ENCODE data around the gene CPEB2. TPM values are rescaled to one million over a fixed set of nuclear protein-coding genes. Genes with fewer than 3 reads are reported as not detected.

CPEB2 gene
- total RNA-seq, 1 experiment from 2014 or later, result 22.1 TPM

- DNase-seq (ENCODE audit: low read depth, low spot score), result no peak
- in situ Hi-C loops (cut with HindIII; ENCODE audit: low pct_unique_long_range_greater_than_20kb, low sequenced_read_pairs), result no loop called here
Measured at GRCh38 chr4:15005474-15006115, 3.3 kb downstream of the CPEB2 start.

GRCh38 chr4:15006416-15007024, 4.2 kb downstream of the CPEB2 start:
- in situ Hi-C loops (cut with HindIII; ENCODE audit: low pct_unique_long_range_greater_than_20kb, low sequenced_read_pairs), result no loop called here
- peak; percentile 50 for DNase-seq (ENCODE audit: low read depth, low spot score)

GRCh38 chr4:15007201-15007600, 4.9 kb downstream of the CPEB2 start:
- in situ Hi-C loops (cut with HindIII; ENCODE audit: low pct_unique_long_range_greater_than_20kb, low sequenced_read_pairs), result no loop called here
- DNase-seq (ENCODE audit: low read depth, low spot score), result peak; percentile 67

GRCh38 chr4:15010038-15010585, 7.8 kb downstream of the CPEB2 start:
- DNase-seq (ENCODE audit: low read depth, low spot score), result peak; percentile 54
- in situ Hi-C loops (cut with HindIII; ENCODE audit: low pct_unique_long_range_greater_than_20kb, low sequenced_read_pairs), result no loop called here

- in situ Hi-C loops (cut with HindIII; ENCODE audit: low pct_unique_long_range_greater_than_20kb, low sequenced_read_pairs), result no loop called here
Measured at GRCh38 chr4:15011166-15011565, 8.9 kb downstream of the CPEB2 start.

GRCh38 chr4:15012017-15012788, 9.9 kb downstream of the CPEB2 start:
- in situ Hi-C loops (cut with HindIII; ENCODE audit: low pct_unique_long_range_greater_than_20kb, low sequenced_read_pairs), result no loop called here
- peak; percentile 58 for DNase-seq (ENCODE audit: low read depth, low spot score)

More at GRCh38 chr4:15011166-15011565, 8.9 kb downstream of the CPEB2 start:
- DNase-seq (ENCODE audit: low read depth, low spot score), result no peak

- in situ Hi-C loops (cut with HindIII; ENCODE audit: low pct_unique_long_range_greater_than_20kb, low sequenced_read_pairs), result no loop called here
- DNase-seq (ENCODE audit: low read depth, low spot score), result peak; percentile 67
Measured at GRCh38 chr4:15013585-15013984, 11.3 kb downstream of the CPEB2 start.

- in situ Hi-C loops (cut with HindIII; ENCODE audit: low pct_unique_long_range_greater_than_20kb, low sequenced_read_pairs), result no loop called here
- DNase-seq (ENCODE audit: low read depth, low spot score), result no peak
Measured at GRCh38 chr4:15015170-15015569, 12.9 kb downstream of the CPEB2 start.

- no peak for DNase-seq (ENCODE audit: low read depth, low spot score)
- in situ Hi-C loops (cut with HindIII; ENCODE audit: low pct_unique_long_range_greater_than_20kb, low sequenced_read_pairs), result no loop called here
Measured at GRCh38 chr4:15018361-15018760, 16.1 kb downstream of the CPEB2 start.

- in situ Hi-C loops (cut with HindIII; ENCODE audit: low pct_unique_long_range_greater_than_20kb, low sequenced_read_pairs), result no loop called here
- DNase-seq (ENCODE audit: low read depth, low spot score), result peak; percentile 68
Measured at GRCh38 chr4:15020502-15021286, 18.4 kb downstream of the CPEB2 start.

GRCh38 chr4:15021311-15021710, 19.0 kb downstream of the CPEB2 start:
- in situ Hi-C loops (cut with HindIII; ENCODE audit: low pct_unique_long_range_greater_than_20kb, low sequenced_read_pairs), result no loop called here
- no peak for DNase-seq (ENCODE audit: low read depth, low spot score)

GRCh38 chr4:15021946-15022345, 19.7 kb downstream of the CPEB2 start:
- in situ Hi-C loops (cut with HindIII; ENCODE audit: low pct_unique_long_range_greater_than_20kb, low sequenced_read_pairs), result no loop called here
- no peak for DNase-seq (ENCODE audit: low read depth, low spot score)

GRCh38 chr4:15024386-15024785, 22.1 kb downstream of the CPEB2 start:
- no peak for DNase-seq (ENCODE audit: low read depth, low spot score)
- in situ Hi-C loops (cut with HindIII; ENCODE audit: low pct_unique_long_range_greater_than_20kb, low sequenced_read_pairs), result no loop called here

- DNase-seq (ENCODE audit: low read depth, low spot score), result no peak
- in situ Hi-C loops (cut with HindIII; ENCODE audit: low pct_unique_long_range_greater_than_20kb, low sequenced_read_pairs), result no loop called here
Measured at GRCh38 chr4:15025693-15026092, 23.4 kb downstream of the CPEB2 start.

GRCh38 chr4:15027921-15028435, 25.7 kb downstream of the CPEB2 start:
- DNase-seq (ENCODE audit: low read depth, low spot score), result no peak

GRCh38 chr4:15031197-15031596, 28.9 kb downstream of the CPEB2 start:
- in situ Hi-C loops (cut with HindIII; ENCODE audit: low pct_unique_long_range_greater_than_20kb, low sequenced_read_pairs), result no loop called here
- DNase-seq (ENCODE audit: low read depth, low spot score), result no peak

More at GRCh38 chr4:15027921-15028435, 25.7 kb downstream of the CPEB2 start:
- in situ Hi-C loops (cut with HindIII; ENCODE audit: low pct_unique_long_range_greater_than_20kb, low sequenced_read_pairs), result no loop called here

GRCh38 chr4:15031993-15032675, 29.9 kb downstream of the CPEB2 start:
- in situ Hi-C loops (cut with HindIII; ENCODE audit: low pct_unique_long_range_greater_than_20kb, low sequenced_read_pairs), result no loop called here
- no peak for DNase-seq (ENCODE audit: low read depth, low spot score)
